ENCODE data around the gene MT1X. TPM values are rescaled to one million over a fixed set of nuclear protein-coding genes. Genes with fewer than 3 reads are reported as not detected.

Gene MT1X
- total RNA-seq, 6 donors from 2014 or later: 77.5 to 552 (median 151) TPM

- TF ChIP-seq CTCF (IDR thresholded peaks at IDR 0.05): no peak
- TF ChIP-seq EP300 (IDR thresholded peaks at IDR 0.05): no peak
- no peak for TF ChIP-seq POLR2A (IDR thresholded peaks at IDR 0.05)
- no peak for TF ChIP-seq POLR2AphosphoS5 (IDR thresholded peaks at IDR 0.05)
- ATAC-seq (ENCODE audit: low FRiP score in 2 of 2) (no peak), DNase-seq (no peak)
- Histone ChIP-seq H3K4me1 (no peaks in the 10 kb centered on the region), H3K36me3 (no peaks in the 10 kb centered on the region), H3K4me3 (no peak within 1 kb of the TSS), H3K27ac (no peak within 1 kb of the TSS), H3K9me3 (no peaks in the 10 kb centered on the region), H3K27me3 (no peaks in the 10 kb centered on the region)
- 67 to 73% methylated on average over 1 to 7 of the region's 7 CpGs for WGBS, 2 donors
Observed at GRCh38 chr16:56651586-56651985, 30.7 kb upstream of the MT1X start, which contains the start of gene MT1B. TSS of gene MT1B (plus strand) at chr16:56651886. CDS start at chr16:56651954, 68 bp downstream.

- Histone ChIP-seq H3K36me3 (no peaks in the 10 kb centered on the region), H3K4me1 (peaks cover 2 to 6% (median 5%) of the 10 kb centered on the region in 4 donors), H3K27ac (no peak overlapping the region), H3K9me3 (no peaks in the 10 kb centered on the region), H3K27me3 (no peaks in the 10 kb centered on the region), H3K4me3 (no peak overlapping the region)
- ATAC-seq (ENCODE audit: low FRiP score in 2 of 2) (no peak), DNase-seq (no peak)
- no peak for TF ChIP-seq EP300 (IDR thresholded peaks at IDR 0.05)
- no peak for TF ChIP-seq POLR2A (IDR thresholded peaks at IDR 0.05)
- no peak for TF ChIP-seq CTCF (IDR thresholded peaks at IDR 0.05)
- no peak for TF ChIP-seq POLR2AphosphoS5 (IDR thresholded peaks at IDR 0.05)
- 44 to 56% methylated on average over 1 of the region's 1 CpG for WGBS, 2 donors
Observed at GRCh38 chr16:56652600-56652999, 29.7 kb upstream of the MT1X start.

GRCh38 chr16:56653218-56653617 lies 29.1 kb upstream of the MT1X start:
- no peaks in the 10 kb centered on the region for H3K36me3 ChIP-seq
- H3K4me1 ChIP-seq: peaks cover 2 to 12% (median 10%) of the 10 kb centered on the region in 4 donors
- H3K9me3 ChIP-seq: no peaks in the 10 kb centered on the region
- H3K27me3 ChIP-seq: no peaks in the 10 kb centered on the region
- DNase-seq: no peak
- TF ChIP-seq CTCF (IDR thresholded peaks at IDR 0.05) (no peak), POLR2A (IDR thresholded peaks at IDR 0.05) (no peak), EP300 (IDR thresholded peaks at IDR 0.05) (no peak), POLR2AphosphoS5 (IDR thresholded peaks at IDR 0.05) (no peak)
- no peak for ATAC-seq (ENCODE audit: low FRiP score in 2 of 2)
- 80 to 91% methylated on average over 7 of the region's 7 CpGs for WGBS, 2 donors
- H3K4me3 ChIP-seq: no peak overlapping the region
- no peak overlapping the region for H3K27ac ChIP-seq

- no peaks in the 10 kb centered on the region for H3K36me3 ChIP-seq
- H3K27me3 ChIP-seq: peaks cover 0 to 2% (median under 1%) of the 10 kb centered on the region in 4 donors
- DNase-seq (peak; percentile 96 to 98), ATAC-seq (ENCODE audit: low FRiP score in 2 of 2) (peak; percentile 88 to 92)
- TF ChIP-seq EP300 (IDR thresholded peaks at IDR 0.05) (peak in 1 of 4 donors; percentile 1), POLR2AphosphoS5 (IDR thresholded peaks at IDR 0.05) (peak in 1 of 2 donors; percentile 15), POLR2A (IDR thresholded peaks at IDR 0.05) (peak in 1 of 4 donors; percentile 46), CTCF (IDR thresholded peaks at IDR 0.05) (no peak)
- peak within 1 kb of the TSS; percentile 24 to 81 (median 50) for H3K27ac ChIP-seq
- 2 to 4% methylated on average over 13 to 30 of the region's 46 CpGs for WGBS, 2 donors
- H3K9me3 ChIP-seq: no peaks in the 10 kb centered on the region
- H3K4me3 ChIP-seq: peak within 1 kb of the TSS; percentile 19 to 75 (median 66)
- H3K4me1 ChIP-seq: peaks cover 6 to 21% (median 15%) of the 10 kb centered on the region in 4 donors
Observed at GRCh38 chr16:56657555-56658326, 24.5 kb upstream of the MT1X start, which contains the start of gene MT1F. TSS of gene MT1F (plus strand) at chr16:56657959. CDS start at chr16:56658059, 100 bp downstream.
